GM12892 (cell line): ENCODE data around the gene FAM110D. TPM values are rescaled to one million over a fixed set of nuclear protein-coding genes. Genes with fewer than 3 reads are reported as not detected.

Experiments used
- DNase-seq: peaks from one replicate; pipeline ENCODE4 v3.0.0; 2011; ENCODE audit not compliant: insufficient read length
- FAIRE-seq: peaks from 2 replicates; lab custom pipeline; 2011; peaks lifted over from hg19 to GRCh38; lab: Jason Lieb, UNC
- POLR2A ChIP-seq: IDR thresholded peaks from 2 replicates; pipeline ENCODE4 v1.6.1; 2011; ENCODE audit warnings: low read depth, low read length, control low read depth
- POLR2AphosphoS5 ChIP-seq: IDR thresholded peaks from 2 replicates; pipeline ENCODE4 v1.6.1; 2011; ENCODE audit warnings: low read depth, low read length, control low read depth
- TAF1 ChIP-seq: IDR thresholded peaks from 2 replicates; pipeline ENCODE4 v1.6.1; 2011; ENCODE audit warnings: low read depth, mild to moderate bottlenecking, control low read depth, low read length, borderline replicate concordance
- polyA plus RNA-seq: library from polyadenylated mRNA; unstranded; fragments of >200 nt; gene quantifications from one replicate; pipeline ENCODE4 v1.2.1, GENCODE V29; 2012; ENCODE audit warnings: missing spikeins, inconsistent platforms; ENCODE audit not compliant: missing spikeins

Gene FAM110D
- not detected for polyA plus RNA-seq

DNA sequence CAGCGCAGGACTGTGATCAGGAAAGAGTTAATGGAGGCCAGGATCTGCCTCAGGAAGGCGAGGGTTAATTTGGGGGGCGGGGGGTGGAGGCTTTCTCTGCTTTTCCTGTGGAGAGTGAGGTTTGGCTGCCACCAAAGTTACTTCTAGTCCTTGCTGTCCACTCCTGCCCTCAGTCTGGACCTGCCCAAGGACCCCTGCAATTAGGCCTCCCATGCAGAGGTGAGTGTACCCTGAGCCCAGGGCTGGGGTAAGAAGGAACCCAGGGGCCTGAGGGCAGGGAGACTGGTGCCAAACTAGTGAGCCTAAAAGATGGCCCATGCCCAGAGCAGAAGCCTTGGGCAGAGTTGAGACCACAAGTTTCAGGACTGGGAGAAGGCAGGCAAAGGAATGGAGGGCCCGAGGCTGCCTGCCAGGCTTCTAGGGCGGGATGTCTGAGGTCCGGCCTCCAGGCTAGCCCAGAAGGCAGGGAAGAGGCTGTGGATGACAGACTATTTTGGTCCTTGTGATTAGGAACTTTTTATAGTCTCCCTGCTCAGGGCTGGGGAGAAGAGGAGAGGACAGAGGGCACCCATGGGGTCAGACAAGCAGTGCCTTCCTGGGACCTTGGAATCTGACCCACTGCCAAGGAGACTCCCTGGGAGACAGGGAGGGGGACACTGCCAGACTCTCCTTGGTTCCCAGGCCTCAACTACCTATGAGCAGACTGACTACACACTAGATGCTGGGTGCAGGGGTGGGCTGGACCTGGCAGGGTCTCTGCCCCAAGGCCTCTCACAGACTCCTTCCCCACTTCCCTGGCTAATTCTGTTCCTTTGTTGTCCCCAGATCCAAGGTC is at the start of gene FAM110D:
FAM110D (plus strand) TSS at position 172 of the 835 bp plus-strand sequence. CDS start 2,213 bp downstream, outside the sequence.
- no peak for FAIRE-seq
- DNase-seq, result no peak
- TF ChIP-seq TAF1 (no peak), POLR2AphosphoS5 (no peak), POLR2A (no peak)

DNA sequence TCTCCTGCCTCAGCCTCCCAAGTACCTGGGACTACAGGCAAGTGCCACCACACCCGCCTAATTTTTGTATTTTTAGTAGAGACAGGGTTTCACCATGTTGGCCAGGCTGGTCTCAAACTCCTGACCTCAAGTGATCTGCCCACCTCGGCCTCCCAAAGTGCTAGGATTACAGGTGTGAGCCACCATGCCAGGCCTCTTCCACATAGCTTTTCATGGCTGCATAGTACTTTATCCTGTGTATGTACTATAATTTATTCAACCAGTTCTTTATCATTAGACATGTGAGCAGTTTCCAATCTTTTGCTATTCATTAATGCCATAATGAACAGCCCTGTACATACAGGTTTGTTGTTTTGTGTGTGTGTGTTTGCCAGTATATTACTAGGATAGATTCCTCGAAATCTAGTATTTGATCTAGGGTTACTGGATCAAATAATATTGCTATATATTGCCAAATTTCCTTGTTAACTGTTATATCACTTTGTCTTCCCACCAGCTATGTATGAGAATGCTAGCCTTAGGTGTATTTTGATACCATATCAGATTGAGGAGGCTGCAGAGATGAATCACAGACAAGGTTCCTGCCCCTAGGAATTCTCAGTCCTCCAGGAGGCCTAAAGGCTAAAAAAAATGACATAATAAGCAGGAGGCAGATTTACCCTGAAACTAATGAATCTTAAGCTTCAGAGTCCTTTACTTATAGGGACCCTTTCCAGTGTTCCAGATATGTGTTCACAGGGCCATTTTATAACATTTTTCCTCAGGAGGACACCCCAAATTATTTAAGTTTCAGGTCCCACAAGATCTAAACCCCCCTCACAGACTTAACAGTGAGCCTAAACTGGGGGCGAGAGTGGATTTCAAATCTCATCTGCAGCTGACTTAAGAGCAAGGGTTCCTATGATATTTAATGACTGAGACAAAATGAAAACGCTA is 49.4 kb upstream of the FAM110D start:
- FAIRE-seq, result no peak
- no peak for DNase-seq
- TF ChIP-seq TAF1, result no peak
- no peak for TF ChIP-seq POLR2A
- no peak for TF ChIP-seq POLR2AphosphoS5

DNA sequence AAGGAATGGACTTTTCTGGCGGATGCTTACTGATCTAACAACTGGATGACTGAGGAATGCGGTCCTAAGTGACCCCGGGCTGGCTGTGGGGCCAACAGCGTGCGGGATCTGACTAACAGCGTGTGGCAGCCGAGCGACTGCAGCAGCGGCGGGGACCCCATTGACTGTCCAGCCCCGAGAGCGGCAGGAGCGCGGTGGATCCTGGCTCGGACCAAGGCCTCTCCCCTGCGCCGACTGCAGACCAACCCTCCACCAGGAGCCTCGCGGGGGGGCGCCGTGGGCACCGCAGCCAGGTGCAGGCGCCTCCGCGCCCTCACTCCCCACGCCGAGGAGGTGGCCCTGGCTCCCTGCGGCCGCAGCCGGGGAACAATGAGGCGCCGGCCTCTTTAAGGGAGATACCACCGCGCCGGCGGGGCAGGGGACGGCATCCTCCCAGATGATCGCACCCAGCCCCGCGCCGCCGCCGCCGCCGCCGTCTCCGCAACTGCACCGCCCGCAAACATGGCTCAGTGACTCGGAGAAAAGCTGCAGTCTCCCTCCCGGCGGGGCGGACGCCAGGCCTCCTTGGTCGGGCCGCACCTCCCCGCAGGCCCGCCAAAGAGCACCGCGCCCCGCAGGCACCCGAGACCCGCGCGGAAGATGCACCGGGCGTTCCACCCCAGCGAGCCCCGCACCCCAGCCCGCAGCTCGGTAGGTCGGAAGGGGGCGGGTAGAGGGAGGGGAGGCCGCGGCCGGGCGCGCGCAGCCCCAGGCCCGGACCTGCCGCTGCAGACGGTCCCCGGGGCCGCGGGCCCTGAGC is 47.9 kb upstream of the FAM110D start:
- TF ChIP-seq POLR2AphosphoS5, result no peak
- TF ChIP-seq POLR2A, result peak; percentile 40; the same call in 1 of the 2 replicates
- TF ChIP-seq TAF1, result no peak
- DNase-seq (peak; percentile 73), FAIRE-seq (peak; percentile 70)

DNA sequence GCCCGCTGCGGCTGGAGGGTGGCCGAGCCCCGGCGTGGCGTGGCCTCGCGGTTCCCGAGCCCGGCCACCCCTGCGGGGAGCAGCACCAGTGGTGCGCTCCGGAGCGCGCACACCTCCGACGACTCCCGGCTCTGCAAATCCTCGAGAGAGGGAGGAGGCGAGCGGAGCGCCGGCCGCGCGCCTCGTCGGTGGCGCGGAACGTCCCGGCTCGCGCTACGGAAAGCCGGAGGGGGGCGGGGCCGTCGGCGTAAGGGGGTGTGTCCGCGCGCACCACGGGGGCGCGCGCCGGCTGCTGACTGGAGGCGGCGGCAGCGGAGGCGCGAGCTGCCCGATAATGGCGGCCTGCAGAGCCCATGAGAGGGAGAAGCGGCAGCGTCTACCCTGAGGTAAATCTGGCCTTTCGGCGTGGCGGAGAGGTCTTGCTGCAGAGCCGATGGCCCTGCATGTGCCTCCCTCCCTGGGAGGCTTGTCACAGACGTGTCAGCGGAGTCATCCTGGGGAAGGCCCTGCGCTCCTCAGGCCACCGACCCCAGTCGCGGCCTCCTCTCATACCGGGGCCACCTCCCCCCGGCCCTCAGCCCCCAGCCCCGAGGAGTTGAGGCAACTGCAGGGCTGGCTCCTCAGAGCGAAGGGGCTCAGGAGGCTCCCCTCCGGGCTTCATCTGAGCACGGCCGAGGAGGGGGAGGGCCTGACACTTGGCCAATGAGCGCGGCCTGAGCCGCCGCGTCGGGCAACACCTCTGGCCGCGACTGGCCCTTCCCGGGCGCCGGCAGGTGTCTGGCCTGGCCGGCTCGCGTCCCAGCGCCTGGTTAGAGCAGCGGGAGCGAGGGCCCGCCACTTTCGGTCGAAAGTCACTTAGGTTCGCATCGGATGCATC is 47.1 kb upstream of the FAM110D start, which contains the start of gene PDIK1L:
PDIK1L (plus strand) TSS at position 295 of the 877 bp plus-strand sequence. CDS start 2,485 bp downstream, outside the sequence.
- peak; percentile 97 for FAIRE-seq
- DNase-seq, result peak; percentile 76
- TF ChIP-seq POLR2AphosphoS5 (peak; percentile 67), TAF1 (peak; percentile 87), POLR2A (peak; percentile 75)

DNA sequence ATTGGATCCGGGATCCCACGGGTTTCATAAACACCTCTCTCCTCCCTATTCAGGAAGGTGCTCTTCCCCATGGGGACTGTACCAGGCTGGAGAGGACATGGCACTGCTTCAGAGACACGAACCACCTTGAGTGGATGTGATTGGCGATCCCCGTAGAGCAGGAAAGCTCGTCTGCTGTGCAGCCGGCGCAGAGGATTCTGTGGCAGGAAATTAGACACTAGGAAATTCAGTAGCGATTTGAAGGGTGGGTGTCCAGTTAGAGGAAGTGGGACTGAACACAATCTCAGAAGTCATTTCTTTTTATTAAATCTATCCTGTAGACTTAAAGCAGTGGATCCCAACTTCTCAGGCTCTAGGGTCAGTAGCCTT is 46.5 kb upstream of the FAM110D start:
- FAIRE-seq (no peak), DNase-seq (no peak)
- TF ChIP-seq POLR2AphosphoS5 (no peak), TAF1 (no peak), POLR2A (no peak; the same call in 1 of the 2 replicates)

DNA sequence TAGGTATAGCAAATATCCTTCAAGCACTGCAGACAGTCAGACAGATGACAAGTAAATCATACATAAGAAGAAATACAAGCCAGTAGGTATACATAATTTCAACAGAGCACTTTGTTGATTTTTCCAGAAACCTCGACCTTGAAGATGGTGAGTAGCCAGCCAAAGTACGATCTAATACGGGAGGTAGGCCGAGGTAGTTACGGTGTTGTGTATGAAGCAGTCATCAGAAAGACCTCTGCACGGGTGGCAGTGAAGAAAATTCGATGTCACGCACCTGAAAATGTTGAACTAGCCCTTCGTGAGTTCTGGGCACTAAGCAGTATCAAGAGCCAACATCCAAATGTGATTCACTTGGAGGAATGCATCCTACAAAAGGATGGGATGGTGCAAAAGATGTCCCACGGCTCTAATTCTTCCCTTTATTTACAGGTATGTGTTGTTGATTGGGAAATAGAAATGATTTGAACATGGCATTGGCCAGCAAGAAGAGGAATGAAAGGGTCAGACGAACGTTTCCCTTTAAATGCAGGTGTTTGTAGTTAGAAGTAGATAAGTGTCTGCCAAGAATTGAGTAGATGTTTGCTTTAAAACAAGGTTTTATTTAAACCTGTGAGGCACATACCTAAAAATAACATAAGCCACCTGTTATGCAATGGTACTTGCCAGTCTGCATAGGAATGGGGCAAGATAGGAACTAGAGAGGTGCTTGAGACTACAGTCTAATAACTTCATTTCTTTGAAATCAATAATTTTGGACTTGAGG is 44.5 kb upstream of the FAM110D start:
- DNase-seq (no peak), FAIRE-seq (no peak)
- TF ChIP-seq POLR2A (no peak), POLR2AphosphoS5 (no peak), TAF1 (no peak)

DNA sequence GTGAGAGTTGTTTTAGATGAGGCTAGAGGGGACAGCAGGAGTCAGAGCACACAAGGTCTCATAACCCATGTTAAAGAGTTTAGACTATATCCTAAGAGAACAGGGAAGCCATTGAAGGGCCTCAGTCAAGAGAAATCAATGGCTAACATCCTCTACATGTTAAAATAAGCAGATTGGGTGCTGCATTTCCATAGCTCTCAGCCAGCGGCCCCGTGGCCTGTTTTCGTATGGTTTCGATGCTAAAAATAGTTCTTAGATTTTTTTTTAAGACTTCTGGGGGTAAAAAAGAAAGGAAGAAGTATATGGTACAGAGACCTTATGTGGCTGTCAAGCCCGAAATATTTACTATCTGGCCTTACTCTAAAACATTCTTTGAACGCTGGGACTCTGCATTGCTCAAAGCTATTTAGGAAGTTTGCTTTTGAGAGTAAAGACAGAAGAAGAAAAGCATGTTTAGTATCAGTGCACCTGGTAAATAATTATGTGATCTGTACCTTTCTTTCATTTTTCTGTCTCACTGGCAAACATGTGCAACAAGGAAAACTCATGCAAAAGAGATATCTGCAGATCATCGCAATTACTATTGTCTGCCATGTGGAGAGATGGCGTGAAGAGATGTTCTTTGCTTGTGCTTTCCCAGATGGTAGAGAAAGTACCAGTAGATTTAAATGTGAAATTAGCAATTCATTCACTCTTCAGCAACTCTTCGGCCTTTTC is 38.8 kb upstream of the FAM110D start:
- no peak for FAIRE-seq
- DNase-seq, result no peak

DNA sequence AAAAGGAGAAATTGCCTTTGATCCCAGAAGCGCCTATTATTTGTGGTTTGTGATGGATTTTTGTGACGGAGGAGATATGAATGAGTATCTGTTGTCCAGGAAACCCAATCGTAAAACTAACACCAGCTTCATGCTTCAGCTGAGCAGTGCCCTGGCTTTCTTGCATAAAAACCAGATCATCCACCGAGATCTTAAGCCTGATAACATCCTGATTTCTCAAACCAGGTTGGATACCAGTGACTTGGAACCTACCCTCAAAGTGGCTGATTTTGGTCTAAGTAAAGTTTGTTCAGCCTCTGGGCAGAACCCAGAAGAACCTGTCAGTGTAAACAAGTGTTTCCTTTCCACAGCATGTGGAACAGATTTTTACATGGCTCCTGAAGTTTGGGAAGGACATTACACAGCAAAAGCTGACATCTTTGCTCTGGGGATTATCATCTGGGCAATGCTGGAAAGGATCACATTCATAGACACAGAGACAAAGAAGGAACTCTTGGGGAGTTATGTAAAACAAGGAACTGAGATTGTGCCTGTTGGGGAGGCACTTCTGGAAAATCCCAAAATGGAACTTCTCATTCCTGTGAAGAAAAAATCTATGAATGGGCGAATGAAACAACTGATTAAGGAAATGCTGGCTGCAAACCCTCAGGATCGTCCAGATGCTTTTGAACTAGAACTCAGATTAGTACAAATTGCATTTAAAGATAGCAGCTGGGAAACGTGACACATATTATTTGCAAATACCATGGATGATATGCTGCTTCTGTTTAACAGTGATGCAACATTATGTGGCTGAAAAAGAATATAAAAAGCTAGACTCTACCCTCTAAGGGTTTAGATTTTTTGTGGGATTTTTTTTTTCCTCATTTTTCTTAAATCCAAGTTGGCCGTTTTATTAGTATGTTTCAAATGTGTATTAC is 36.8 kb upstream of the FAM110D start:
- FAIRE-seq (no peak), DNase-seq (no peak)
- TF ChIP-seq POLR2AphosphoS5 (no peak), POLR2A (no peak), TAF1 (no peak)

More for the DNA sequence above, 38.8 kb upstream of the FAM110D start:
- TF ChIP-seq POLR2AphosphoS5 (no peak), POLR2A (no peak), TAF1 (no peak)
